Smooth muscle cell (in vitro differentiated cells): ENCODE measurements around the gene AHRR. TPM values are rescaled to one million over a fixed set of nuclear protein-coding genes. Genes with fewer than 3 reads are reported as not detected.

Experiments
- DNase-seq: peaks from one replicate; lab custom pipeline; 2025; ENCODE audit not compliant: unreplicated experiment; lab: John Stamatoyannopoulos, UW
- H2AFZ ChIP-seq: fragments of 200-600 bp; sonication (generic); 2 replicates; pipeline ENCODE4 v1.6.0; 2016; ENCODE audit warnings: antibody characterized with exemption, low read depth, mild to moderate bottlenecking
- H3F3A ChIP-seq: fragments of 200-600 bp; sonication (generic); 2 replicates; pipeline ENCODE4 v1.6.0; 2017; ENCODE audit warnings: antibody characterized with exemption, low read depth
- H3K27ac ChIP-seq: fragments of 200-600 bp; sonication (generic); 2 replicates; pipeline ENCODE4 v1.5.1; 2016; ENCODE audit warnings: low read depth, mild to moderate bottlenecking
- H3K27me3 ChIP-seq: fragments of 200-600 bp; sonication (generic); 2 replicates; pipeline ENCODE4 v1.6.1; 2016; ENCODE audit warnings: low read depth, mild to moderate bottlenecking
- H3K36me3 ChIP-seq: fragments of 200-600 bp; sonication (generic); 2 replicates; pipeline ENCODE4 v1.5.1; 2016; ENCODE audit warnings: low read depth
- H3K4me1 ChIP-seq: fragments of 200-600 bp; sonication (generic); 2 replicates; pipeline ENCODE4 v1.5.1; 2016; ENCODE audit warnings: low read depth
- H3K4me2 ChIP-seq: fragments of 200-600 bp; sonication (generic); 2 replicates; pipeline ENCODE4 v1.6.0; 2016; ENCODE audit warnings: mild to moderate bottlenecking
- H3K4me3 ChIP-seq: fragments of 200-600 bp; sonication (generic); 2 replicates; pipeline ENCODE4 v1.5.1; 2016; ENCODE audit warnings: mild to moderate bottlenecking
- H3K79me2 ChIP-seq: fragments of 200-600 bp; sonication (generic); 2 replicates; pipeline ENCODE4 v1.6.0; 2016; ENCODE audit warnings: low read depth, mild to moderate bottlenecking
- H3K9ac ChIP-seq: fragments of 200-600 bp; sonication (generic); 2 replicates; pipeline ENCODE4 v1.6.0; 2016; ENCODE audit warnings: low read depth
- H3K9me3 ChIP-seq: fragments of 200-600 bp; sonication (generic); replicated peaks from 2 replicates; pipeline ENCODE4 v1.5.1; 2016; ENCODE audit warnings: low read depth
- H4K20me1 ChIP-seq: fragments of 200-600 bp; sonication (generic); 2 replicates; pipeline ENCODE4 v1.6.0; 2016; ENCODE audit warnings: low read depth
- CTCF ChIP-seq: fragments of 200-600 bp; sonication (generic); IDR thresholded peaks from 2 replicates; pipeline ENCODE4 v1.5.1; 2017; ENCODE audit warnings: borderline replicate concordance, mild to moderate bottlenecking, antibody characterized with exemption; ENCODE audit not compliant: insufficient read depth, poor library complexity, severe bottlenecking
- WGBS: methylation state at CpG from one replicate; pipeline ENCODE4 v1.1.7; 2016; ENCODE audit warnings: low lambda C conversion rate; 5-methylcytosine and 5-hydroxymethylcytosine counted together
- polyA plus RNA-seq: library from polyadenylated mRNA; unstranded; fragments of >200 nt; fragmentation: Nextera tagmentation; extraction: Ambion mirVana; gene quantifications from 2 replicates; pipeline ENCODE4 v1.2.1, GENCODE V29; 2016
- total RNA-seq: library from RNA; depleted of rRNA; stranded (reverse); fragments of >200 nt; gene quantifications from 2 replicates; pipeline ENCODE4 v1.2.3, GENCODE V29; 2014

AHRR gene
- total and polyA plus RNA-seq, 2 experiments from 2014 or later, result 14.4 to 18.2 TPM

GRCh38 chr5:476814-477175 lies 155.3 kb downstream of the AHRR start:
- peaks cover 33% of the 10 kb centered on the region for H4K20me1 ChIP-seq
- H2AFZ ChIP-seq, result no peak overlapping the region
- H3K4me3 ChIP-seq, result no peak overlapping the region
- H3K9me3 ChIP-seq, result no peaks in the 10 kb centered on the region
- DNase-seq, result no peak
- H3K36me3 ChIP-seq, result no peaks in the 10 kb centered on the region
- peaks cover 6% of the 10 kb centered on the region for H3K79me2 ChIP-seq
- H3K9ac ChIP-seq, result no peak overlapping the region
- H3K27ac ChIP-seq, result no peak overlapping the region
- H3K4me1 ChIP-seq, result peaks cover 15% of the 10 kb centered on the region
- H3F3A ChIP-seq, result no peaks in the 10 kb centered on the region
- H3K27me3 ChIP-seq, result peaks cover 12% of the 10 kb centered on the region
- TF ChIP-seq CTCF, result no peak
- no peak overlapping the region for H3K4me2 ChIP-seq
- WGBS, result 90% methylated on average over 9 of the region's 9 CpGs

DNA sequence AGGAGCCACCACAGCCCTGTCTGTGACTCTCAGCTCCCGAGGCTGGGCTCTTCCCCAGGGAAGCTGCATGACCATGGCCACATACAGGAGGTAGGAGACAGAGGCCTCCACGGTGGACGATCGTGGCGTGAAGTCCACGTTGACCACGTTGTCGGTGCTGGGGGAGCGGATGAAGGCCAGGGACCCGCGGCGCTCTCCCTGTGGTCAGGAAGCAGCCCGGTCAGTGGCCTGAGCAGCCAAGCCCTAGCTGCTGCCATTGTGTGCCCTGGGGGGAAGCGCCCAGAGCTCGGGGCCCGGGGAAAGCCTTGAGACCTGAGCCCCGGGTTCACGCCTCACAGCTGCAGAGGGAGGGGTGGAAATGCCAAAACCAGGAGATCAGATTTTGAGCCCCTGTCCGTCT lies 155.7 kb downstream of the AHRR start:
- Histone ChIP-seq H3K27me3 (peaks cover 12% of the 10 kb centered on the region), H3K79me2 (peaks cover 1% of the 10 kb centered on the region), H3K4me3 (no peak overlapping the region), H3K4me1 (peaks cover 10% of the 10 kb centered on the region), H2AFZ (no peak overlapping the region), H3K36me3 (no peaks in the 10 kb centered on the region), H3F3A (no peaks in the 10 kb centered on the region), H4K20me1 (peaks cover 31% of the 10 kb centered on the region), H3K9ac (no peak overlapping the region), H3K4me2 (no peak overlapping the region), H3K9me3 (no peaks in the 10 kb centered on the region), H3K27ac (no peak overlapping the region)
- 90% methylated on average over 19 of the region's 19 CpGs for WGBS
- no peak for DNase-seq
- TF ChIP-seq CTCF, result no peak

DNA sequence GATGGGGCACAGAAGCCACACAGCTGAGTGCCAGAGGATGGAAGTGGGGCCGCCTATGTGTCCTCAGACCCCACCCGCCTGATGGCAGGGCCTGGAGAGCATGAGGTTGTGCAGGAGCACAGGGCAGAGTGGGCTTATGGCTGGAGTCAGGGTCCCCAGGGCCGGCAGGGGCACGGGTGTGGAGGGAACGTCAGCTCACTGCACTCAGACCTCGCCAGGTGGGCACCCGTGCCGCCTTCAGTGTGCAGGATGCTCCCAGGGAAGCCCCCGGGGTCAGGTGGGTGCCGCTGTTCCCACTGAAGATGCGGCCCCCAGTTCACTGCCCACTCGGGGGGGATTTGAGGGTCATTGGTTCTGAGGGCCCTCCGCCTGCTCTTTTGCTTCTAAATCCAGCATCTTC lies 156.4 kb downstream of the AHRR start:
- H3K27ac ChIP-seq, result no peak overlapping the region
- no peak for DNase-seq
- no peak overlapping the region for H2AFZ ChIP-seq
- peaks cover 31% of the 10 kb centered on the region for H4K20me1 ChIP-seq
- no peak for TF ChIP-seq CTCF
- WGBS, result 93% methylated on average over 13 of the region's 13 CpGs
- H3K79me2 ChIP-seq, result no peaks in the 10 kb centered on the region
- H3K4me1 ChIP-seq, result peaks cover 9% of the 10 kb centered on the region
- peaks cover 12% of the 10 kb centered on the region for H3K27me3 ChIP-seq
- H3K4me3 ChIP-seq, result no peak overlapping the region
- H3K9me3 ChIP-seq, result no peaks in the 10 kb centered on the region
- no peaks in the 10 kb centered on the region for H3K36me3 ChIP-seq
- no peak overlapping the region for H3K9ac ChIP-seq
- H3F3A ChIP-seq, result no peaks in the 10 kb centered on the region
- no peak overlapping the region for H3K4me2 ChIP-seq

DNA sequence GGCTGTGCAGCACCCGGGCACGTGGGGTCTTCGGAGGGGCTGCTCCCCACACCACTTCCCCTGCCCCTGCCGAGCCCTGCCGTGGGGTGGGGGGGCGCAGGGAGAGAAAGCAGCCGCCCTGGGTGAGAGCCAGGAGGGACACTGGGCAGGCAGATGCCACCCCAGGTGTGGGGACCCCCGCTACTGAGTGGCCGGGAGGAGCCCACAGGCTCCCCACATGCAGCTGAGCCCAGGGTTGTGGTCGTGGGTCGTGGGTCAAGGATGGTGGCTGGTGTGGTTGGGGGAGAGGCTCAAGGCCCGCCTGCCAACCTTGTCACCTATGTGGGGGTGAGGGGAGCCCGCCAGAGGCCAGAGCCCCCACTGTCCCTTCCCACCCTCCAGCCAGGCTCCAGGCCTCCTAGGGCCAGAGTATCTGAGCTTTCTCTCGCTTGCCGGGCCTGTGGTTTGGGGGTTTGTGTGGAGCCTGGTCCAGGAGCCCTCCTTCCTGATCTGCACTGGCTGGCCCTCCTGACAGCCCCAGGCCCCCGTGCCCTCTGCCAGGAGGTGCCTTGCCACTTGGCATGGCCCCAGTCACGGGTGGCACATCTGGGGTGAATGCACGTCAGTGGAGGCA lies 157.0 kb downstream of the AHRR start:
- WGBS, result 93% methylated on average over 16 of the region's 18 CpGs
- H3K4me1 ChIP-seq, result peaks cover 8% of the 10 kb centered on the region
- H3K27me3 ChIP-seq, result peaks cover 12% of the 10 kb centered on the region
- no peaks in the 10 kb centered on the region for H3K9me3 ChIP-seq
- TF ChIP-seq CTCF, result no peak
- H3K79me2 ChIP-seq, result no peaks in the 10 kb centered on the region
- H2AFZ ChIP-seq, result no peak overlapping the region
- no peak overlapping the region for H3K9ac ChIP-seq
- H3K36me3 ChIP-seq, result no peaks in the 10 kb centered on the region
- no peaks in the 10 kb centered on the region for H3F3A ChIP-seq
- no peak overlapping the region for H3K4me3 ChIP-seq
- H3K27ac ChIP-seq, result no peak overlapping the region
- peaks cover 31% of the 10 kb centered on the region for H4K20me1 ChIP-seq
- no peak for DNase-seq
- H3K4me2 ChIP-seq, result no peak overlapping the region
